Hematopoietic multipotent progenitor cell treated with erythropoietin and hydrocortisone succinate and interleukin-3 and kit ligand, for 8 days (in vitro differentiated cells): ENCODE results near the gene HAPLN2.
A peak's percentile ranks its signal among the peaks of the same experiment; 100 is the strongest.

Experiments
- DNase-seq: peaks from one replicate; pipeline ENCODE4 v3.0.0-alpha.2; 2015

HAPLN2 gene

DNA sequence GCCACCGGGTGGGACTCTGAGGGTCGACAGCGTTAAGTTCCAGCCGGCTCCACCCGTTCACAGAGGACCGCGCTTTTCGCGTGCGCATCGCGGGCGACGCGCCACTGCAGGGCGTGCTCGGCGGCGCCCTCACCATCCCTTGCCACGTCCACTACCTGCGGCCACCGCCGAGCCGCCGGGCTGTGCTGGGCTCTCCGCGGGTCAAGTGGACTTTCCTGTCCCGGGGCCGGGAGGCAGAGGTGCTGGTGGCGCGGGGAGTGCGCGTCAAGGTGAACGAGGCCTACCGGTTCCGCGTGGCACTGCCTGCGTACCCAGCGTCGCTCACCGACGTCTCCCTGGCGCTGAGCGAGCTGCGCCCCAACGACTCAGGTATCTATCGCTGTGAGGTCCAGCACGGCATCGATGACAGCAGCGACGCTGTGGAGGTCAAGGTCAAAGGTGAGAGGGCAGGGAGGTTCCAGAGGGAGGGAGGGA is 27.6 kb downstream of the HAPLN2 start:
- no peak for DNase-seq

DNA sequence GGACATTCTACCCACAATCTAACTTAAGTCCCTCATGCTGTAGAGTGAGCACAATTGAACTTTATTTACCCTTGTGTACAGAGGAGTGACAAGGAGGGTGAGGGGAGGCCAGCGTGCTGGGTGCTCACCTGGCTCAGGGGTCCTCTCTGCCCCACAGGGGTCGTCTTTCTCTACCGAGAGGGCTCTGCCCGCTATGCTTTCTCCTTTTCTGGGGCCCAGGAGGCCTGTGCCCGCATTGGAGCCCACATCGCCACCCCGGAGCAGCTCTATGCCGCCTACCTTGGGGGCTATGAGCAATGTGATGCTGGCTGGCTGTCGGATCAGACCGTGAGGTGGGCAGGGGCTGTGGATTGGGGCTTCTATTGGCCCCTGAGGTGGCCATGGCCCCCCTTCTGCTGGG is 28.1 kb downstream of the HAPLN2 start:
- no peak for DNase-seq

DNA sequence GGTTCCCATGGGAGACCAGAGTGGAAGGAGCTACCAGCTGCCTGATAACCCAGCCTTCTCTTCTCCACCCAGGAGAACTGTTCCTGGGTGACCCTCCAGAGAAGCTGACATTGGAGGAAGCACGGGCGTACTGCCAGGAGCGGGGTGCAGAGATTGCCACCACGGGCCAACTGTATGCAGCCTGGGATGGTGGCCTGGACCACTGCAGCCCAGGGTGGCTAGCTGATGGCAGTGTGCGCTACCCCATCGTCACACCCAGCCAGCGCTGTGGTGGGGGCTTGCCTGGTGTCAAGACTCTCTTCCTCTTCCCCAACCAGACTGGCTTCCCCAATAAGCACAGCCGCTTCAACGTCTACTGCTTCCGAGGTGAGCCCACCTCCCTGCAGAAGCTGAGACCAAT is 29.3 kb downstream of the HAPLN2 start:
- DNase-seq: no peak

DNA sequence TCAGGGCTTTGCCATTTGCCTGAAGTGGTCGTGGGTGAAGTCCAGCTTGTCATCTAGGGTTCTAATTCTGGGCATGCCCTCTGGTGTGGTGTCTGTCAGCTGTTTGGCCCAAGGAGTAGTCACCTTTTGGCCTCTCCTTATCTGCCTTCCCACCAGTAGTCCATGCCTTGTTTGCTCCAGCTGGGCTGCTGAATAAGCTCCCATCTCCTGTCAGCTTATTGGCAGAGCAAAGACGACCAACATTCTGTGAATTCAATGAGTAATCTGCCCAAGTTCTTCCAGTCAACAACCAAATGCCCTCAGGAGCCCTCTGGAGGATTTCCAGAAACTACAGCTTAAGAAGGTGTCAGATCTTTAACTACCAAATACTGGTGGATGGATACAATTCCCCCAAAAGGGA is 29.7 kb downstream of the HAPLN2 start:
- no peak for DNase-seq

- peak; percentile 54 for DNase-seq
Measured at GRCh38 chr1:156652131-156652991, 33.1 kb downstream of the HAPLN2 start.

DNA sequence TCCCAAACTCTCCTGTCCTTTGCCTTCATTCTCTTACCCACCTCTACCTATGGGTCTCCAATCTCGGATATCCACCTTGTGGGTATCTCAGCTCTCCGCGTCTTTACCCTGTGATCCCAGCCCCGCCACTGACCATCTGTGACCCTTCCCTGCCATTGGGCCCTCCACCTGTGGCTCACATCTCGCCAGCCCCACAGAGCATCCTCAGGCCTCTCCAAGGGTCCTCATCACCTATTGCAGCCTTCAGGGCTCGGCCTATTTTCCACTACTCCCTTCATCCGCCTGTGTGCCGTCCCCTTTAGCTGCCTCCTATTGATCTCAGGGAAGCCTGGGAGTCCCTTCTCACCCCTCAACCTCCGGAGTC is 33.8 kb downstream of the HAPLN2 start:
- DNase-seq: no peak

GRCh38 chr1:156654700-156655099 is 35.5 kb downstream of the HAPLN2 start:
- DNase-seq: no peak

DNA sequence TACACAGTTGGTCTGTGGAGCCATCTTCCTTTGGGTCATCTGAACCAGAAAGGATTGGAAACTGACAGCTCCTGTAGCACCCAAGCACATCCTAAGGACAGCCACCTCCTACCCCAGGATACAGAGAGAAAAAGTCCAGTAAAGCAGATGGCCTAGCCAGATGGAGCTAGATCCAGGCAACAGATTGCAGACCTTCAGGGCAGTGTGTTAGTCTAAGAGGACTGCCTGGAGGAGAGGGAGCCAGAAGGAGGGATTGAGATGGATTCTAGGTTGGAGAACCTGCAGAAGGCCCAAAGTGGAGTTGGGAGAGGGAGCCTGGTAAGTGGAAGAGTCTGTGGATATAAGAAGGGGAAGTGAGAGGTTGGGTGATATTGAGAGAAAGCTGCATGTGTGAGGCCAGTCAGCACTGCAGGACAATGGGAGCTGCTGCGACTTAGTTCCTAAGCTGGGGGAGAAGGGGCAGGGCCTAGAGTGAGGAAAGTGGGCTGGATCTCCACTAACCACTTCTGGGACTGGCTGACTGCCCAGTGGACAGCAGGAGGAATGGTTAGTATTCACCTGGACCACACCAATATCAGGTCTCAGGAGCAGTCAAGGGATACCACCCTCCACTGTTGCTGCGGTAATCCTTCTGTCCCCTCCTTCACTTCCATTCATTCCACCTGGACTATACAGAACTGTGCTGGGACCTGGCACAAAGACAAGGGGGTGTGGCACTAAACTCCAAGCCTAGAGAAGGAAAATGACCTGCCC is 36.1 kb downstream of the HAPLN2 start:
- no peak for DNase-seq

- no peak for DNase-seq
Measured at GRCh38 chr1:156655904-156656516, 36.8 kb downstream of the HAPLN2 start.

DNA sequence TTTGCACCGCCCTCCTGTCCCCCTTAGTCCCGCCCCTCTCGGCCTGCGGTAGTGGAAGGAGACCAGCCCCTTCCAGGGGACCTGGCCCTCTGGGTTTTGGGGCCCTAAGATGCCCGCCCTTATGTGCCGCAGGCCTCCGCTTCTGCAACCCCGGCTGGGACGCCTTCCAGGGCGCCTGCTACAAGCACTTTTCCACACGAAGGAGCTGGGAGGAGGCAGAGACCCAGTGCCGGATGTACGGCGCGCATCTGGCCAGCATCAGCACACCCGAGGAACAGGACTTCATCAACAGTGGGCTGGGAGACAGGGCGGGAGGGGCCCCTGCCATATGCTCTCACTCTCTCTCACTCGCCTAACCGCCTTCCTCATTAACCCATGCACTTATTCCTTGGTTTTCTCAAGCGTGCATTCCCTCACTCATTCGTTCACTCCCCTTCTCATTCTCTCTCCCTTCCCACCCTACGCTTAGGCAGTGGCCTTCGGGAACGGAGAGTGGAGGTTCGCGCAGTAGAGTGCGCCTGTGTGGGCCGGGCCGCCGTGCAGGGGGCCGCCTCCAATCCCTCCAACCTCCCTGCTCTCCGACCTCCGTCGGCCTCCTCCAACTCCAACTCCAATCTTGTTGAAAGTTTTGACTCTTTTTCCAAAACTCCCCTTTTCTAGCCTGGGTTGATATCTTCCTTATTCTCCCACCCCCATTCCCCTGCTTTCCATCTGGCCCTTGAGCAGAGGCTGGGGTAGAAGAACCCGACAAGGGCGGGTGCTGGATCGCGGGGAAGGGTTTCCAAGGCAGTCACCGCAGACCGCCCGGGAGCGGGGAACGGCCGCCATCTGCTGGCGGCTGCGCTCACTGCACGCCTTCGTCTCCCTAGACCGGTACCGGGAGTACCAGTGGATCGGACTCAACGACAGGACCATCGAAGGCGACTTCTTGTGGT is 37.9 kb downstream of the HAPLN2 start:
- DNase-seq: peak; percentile 58

DNA sequence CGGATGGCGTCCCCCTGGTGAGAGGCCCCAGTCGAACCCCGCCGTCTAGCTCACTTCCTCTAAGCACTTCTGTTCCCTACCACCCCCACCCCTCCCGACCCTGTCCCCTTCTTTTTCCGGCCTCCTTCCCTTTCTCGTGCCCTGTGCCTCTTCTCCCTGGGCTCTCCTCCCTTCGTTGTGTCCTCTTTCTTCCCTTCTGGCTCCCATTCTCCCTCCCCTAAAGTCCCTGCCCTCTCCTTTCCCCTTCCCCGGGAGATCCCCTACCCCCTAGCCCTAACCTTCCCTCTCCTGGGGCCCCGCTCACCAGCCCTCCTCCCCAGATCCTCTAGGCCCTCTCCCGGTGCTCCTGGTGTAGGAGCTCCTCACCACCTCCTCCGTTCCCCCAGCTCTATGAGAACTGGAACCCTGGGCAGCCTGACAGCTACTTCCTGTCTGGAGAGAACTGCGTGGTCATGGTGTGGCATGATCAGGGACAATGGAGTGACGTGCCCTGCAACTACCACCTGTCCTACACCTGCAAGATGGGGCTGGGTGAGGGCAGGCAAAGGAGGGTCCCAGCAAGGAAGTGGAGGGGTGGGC is 38.6 kb downstream of the HAPLN2 start:
- DNase-seq: no peak

DNA sequence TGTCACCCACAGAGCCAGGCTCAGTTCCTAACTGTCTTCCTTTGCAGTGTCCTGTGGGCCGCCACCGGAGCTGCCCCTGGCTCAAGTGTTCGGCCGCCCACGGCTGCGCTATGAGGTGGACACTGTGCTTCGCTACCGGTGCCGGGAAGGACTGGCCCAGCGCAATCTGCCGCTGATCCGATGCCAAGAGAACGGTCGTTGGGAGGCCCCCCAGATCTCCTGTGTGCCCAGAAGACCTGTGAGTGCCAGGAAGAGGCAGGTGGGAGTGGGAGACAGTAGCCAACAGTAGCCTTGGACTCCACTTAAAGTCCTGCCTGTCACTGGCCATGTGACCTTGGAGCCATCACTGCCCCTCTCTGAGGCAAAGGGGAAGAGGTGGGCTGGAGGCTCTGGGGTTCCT is 39.3 kb downstream of the HAPLN2 start:
- DNase-seq: no peak

- DNase-seq: no peak
Measured at GRCh38 chr1:156658945-156659574, 39.8 kb downstream of the HAPLN2 start.

GRCh38 chr1:156659661-156659987 is 40.4 kb downstream of the HAPLN2 start:
- no peak for DNase-seq

DNA sequence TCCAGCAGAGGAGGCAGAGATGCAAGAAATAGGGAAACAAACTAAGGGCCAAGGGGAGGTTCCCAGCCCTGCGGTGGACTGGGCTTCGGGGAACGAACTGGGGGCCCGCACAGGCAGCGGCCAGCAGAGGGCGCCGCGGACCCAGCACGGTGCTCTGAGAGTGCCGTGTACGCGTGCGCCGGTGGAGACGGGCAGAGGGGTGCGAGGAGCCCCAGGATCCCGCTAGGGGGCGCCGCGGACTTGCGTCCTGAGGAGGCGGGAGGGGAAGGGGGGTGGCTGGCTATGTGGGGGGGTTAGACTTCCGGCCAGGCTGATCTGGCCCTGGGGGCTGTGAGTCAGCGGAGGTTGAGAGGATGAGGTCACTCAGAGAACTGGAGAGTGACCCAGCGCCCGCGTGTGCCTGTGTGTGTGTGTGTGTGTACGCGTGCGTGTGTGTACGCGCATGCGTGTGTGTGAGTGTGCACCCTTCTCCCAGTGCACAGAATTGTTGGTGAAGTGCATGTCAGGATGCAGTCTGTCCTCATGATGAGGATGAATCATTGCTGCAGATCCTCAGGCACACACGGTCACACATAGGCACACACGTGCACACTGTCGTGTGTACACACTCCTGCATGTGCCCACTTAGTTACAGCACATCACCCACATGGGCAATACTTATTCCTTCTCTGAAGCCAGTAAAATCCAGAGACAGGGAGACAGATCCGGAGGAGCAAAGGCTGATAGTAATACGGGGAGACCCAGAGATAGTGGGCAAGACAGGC is 41.0 kb downstream of the HAPLN2 start:
- peak; percentile 95 for DNase-seq

- no peak for DNase-seq
Measured at GRCh38 chr1:156660752-156661112, 41.5 kb downstream of the HAPLN2 start.

- no peak for DNase-seq
Measured at GRCh38 chr1:156662005-156662799, 43.0 kb downstream of the HAPLN2 start.

DNA sequence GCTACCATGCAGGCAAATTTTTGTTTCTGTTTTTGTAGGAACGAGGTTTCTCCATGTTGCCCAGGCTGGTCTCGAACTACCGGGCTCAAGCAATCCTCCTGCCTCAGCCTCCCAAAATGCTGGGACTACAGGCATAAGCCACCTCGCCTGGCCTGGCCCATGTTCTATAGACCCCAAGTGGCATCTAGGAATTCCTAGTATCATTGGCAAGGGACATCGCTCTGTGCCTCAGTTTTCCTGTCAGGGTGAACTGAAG is 43.5 kb downstream of the HAPLN2 start:
- no peak for DNase-seq

GRCh38 chr1:156663178-156663577 is 44.0 kb downstream of the HAPLN2 start:
- no peak for DNase-seq

GRCh38 chr1:156664046-156664766 is 45.0 kb downstream of the HAPLN2 start:
- DNase-seq: no peak
